Stimulated activated CD8-positive, alpha-beta memory T cell treated with anti-CD3 and anti-CD28 coated beads, Interleukin-4, amount 100 ng/mL, for 48 hours (primary cell): ENCODE results near the gene MRPL22.
"Not testable (repeated sequence)": the region's sequence is repeated elsewhere in the genome, so short reads cannot be mapped to it uniquely, and the experiment has no call there.

Source experiments
- DNase-seq: peaks from one replicate; pipeline ENCODE4 v3.0.0-alpha.2; 2020

The MRPL22 gene

DNA sequence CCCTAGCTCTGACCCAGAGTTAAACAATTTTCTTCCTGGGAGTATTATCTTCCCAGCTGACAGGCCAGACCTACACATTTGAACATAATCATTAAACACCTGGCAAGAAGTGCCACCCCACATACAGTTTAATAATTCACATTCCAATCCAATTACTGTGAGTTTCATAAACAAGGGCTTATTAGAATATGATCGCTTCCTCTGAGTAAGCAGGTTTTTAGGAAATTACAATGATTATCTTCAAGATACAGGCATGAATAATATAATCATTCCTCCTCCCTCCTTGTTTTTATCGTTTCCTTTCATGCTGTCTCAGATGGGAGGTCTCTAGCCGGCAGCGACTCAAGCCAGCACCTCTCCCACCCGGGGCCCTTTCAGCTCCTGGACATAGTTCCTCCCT is 56.9 kb downstream of the MRPL22 start:
- DNase-seq = no peak

DNA sequence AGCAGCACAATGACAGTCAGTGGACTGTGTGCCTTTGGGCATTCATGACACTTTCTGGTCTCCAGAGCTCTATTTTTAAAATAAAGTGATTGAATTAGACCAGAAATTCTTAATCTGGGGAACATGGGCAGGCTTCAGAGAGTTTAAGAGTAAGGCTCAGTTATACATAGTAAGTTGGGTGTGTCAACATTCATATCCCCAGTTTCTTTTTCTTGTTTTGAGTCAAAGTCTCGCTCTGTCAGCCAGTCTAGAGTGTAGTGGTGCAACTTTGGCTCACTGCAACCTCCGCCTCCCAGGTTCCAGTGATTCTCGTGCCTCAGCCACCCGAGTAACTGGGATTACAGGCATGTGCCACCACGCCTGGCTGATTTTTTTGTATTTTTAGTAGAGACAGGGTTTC is 59.0 kb downstream of the MRPL22 start:
- DNase-seq = no peak

DNA sequence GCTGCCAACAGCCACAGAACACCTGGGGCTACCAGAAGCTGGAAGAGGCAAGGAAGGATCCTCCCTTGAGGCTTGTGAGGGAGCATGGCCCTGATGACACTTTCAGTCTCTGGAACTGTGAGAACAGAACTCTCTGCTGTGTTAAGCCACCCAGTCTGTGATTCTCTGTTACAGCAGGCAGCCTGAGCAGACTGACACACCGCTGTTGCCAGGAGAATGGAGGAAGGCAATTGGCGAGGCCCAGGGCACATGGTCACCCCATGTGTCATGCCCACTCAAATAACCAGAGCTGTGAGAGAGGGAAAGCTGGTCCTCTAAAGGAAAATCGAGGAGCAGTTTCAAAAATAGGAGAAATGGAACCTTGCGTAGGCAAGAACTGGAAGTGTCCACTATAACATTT is 60.6 kb downstream of the MRPL22 start:
- DNase-seq = no peak

DNA sequence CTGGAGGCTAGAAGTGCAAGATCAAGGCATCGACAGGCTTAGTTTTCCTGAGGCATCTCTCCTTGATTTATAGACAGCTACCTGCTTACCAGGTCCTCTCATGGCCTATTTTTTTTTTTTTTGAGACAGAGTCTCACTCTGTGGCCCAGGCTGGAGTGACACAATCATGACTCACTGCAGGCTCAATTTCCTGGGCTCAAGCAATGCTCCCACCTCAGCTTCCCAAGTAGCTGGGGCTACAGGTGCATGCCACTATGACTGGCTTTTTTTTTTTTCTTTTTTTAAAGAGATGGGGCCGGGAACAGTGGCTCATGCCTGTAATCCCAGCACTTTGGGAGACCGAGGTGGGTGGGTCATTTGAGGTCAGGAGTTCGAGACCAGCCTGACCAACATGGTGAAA is 61.8 kb downstream of the MRPL22 start:
- not testable (repeated sequence) for DNase-seq

DNA sequence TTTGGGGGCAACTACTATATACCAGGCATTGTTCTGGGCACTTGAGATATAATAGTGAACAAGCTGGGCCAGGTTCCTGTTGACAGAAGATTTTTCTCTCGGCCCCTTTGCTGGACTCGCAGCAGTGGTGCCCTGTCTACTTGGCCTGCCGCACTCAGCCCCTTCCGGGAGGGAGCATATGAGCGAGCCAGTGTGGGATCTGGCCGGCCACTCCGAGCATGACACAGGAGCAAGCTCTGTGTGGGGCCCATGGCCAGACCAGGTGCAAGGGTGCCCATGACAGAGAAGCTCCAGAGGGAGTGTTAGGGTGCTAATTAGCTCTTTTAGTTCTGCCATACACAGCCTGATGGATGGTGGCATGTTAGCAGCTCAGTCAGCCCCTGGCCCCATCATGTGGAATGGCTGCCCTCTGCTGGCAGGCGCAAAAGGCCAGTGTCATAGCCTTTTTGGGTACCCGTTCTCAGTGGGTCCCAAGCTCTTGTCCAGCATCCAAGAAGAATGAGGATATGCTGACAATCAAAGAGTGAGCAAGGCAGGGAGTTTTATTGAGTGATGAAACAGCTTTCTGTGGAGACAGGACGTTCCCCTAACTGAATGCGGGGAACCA is 63.4 kb downstream of the MRPL22 start:
- peak; percentile 55 for DNase-seq

DNA sequence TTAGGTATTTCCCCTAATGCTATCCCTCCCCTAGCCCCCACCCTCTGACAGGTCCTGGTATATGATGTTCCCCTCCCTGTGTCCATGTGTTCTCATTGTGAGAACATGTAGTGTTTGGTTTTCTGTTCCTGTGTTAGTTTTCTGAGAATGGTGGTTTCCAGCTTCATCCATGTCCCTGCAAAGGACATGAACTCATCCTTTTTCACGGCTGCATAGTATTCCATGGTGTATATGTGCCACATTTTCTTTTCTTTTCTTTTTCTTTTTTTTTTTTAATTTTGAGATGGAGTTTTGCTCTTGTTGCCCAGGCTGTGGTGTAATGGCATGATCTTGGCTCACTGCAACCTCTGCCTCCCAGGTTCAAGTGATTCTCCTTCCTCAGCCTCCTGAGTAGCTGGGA is 65.4 kb downstream of the MRPL22 start:
- DNase-seq = not testable (repeated sequence)

DNA sequence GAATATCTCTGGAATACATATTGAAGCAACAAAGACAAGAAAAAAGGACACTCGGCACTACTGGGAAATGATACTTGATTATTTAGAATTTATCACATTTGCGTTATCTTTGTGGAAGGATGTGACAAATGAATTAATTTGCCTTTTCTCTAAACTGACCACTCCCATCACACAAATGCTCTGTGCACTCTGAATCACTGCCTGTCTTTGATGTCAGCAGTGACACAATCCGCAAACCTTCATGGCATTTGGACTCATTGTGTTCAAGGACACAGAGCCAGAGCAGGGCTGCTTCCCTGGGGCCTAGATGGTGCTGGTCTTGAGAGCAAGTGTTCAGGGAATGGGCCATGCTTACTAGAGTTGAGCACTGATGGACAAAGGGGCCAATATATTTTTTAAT is 67.8 kb downstream of the MRPL22 start:
- DNase-seq = no peak

DNA sequence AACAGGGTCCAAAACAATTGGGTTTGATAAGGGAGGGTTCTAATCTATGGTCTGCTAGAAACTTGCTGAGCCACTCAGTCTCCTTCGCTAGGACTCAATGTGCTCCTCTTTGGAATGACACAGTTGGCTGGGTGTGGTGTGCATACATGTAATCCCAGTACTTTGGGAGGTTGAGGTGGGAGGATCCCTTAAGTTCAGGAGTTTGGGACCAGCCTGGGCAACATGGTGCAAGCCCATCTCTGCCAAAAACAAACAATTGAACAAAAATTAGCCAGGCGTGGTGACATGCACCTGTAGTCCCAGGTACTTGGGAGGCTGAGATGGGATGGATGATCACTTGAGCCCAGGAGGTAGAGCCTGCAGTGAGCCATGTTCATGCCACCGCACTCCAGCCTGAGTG is 70.0 kb downstream of the MRPL22 start:
- no peak for DNase-seq

DNA sequence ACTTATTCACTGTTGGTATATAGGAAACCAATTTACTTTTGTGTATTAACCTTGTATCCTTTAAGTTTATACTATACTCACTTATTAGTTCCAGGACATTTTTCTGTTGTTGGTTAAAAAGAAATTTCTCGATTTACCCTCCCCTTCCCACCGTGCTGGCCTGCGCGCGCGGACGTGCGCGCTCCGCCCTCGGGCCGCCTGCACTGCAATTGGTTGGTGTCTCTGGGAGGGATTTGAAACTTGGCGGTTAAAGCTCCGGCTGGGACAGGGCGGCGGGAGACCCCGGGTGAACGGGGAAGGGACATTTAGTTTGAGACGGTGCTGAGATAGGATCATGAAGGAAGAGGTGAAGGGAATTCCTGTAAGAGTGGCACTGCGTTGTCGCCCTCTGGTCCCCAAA is 72.7 kb downstream of the MRPL22 start, which contains the start of gene KIF4B:
Gene KIF4B, plus strand, starts transcription at position 230 of the 400 bp plus-strand sequence. Its CDS starts 105 bp downstream, at position 335.
- DNase-seq = no peak

DNA sequence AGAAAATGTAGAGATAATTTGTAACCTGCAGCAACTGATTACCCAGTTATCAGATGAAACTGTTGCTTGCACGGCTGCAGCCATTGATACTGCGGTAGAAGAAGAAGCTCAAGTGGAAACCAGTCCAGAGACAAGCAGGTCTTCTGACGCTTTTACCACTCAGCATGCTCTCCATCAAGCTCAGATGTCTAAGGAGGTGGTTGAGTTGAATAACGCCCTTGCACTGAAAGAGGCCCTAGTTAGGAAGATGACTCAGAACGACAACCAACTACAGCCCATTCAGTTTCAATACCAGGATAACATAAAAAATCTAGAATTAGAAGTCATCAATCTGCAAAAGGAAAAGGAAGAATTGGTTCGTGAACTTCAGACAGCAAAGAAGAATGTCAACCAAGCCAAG is 74.4 kb downstream of the MRPL22 start:
- DNase-seq = no peak

DNA sequence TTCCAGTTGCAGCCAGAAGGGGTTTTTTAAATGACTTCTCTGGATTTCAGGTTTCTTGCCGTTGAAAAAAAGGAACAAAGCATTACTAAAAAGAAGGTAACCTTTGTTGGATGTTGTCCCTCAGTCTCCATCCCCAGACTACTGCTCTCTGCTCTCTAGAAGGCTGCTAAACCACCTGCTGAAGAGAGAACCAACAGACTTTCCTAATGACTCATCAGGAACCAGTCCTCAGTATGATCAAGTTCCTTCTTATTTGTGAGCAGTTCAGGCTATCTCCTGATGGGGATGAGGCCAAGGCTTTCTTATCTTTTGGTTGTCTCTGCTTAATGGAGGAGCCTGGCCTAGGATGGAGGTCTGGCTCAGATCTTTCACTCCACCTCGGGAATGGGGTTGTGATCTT is 76.7 kb downstream of the MRPL22 start:
- DNase-seq = no peak
